Measurements from ENCODE around the gene INTS7. TPM values are rescaled to one million over a fixed set of nuclear protein-coding genes. Genes with fewer than 3 reads are reported as not detected.

INTS7 gene
- total and polyA plus RNA-seq, 9 of the 15 experiments (the other 6 are each of a cell fraction or from before 2014, with no cell fraction given): 27.3 to 68.4 (median 40.4) TPM

DNA sequence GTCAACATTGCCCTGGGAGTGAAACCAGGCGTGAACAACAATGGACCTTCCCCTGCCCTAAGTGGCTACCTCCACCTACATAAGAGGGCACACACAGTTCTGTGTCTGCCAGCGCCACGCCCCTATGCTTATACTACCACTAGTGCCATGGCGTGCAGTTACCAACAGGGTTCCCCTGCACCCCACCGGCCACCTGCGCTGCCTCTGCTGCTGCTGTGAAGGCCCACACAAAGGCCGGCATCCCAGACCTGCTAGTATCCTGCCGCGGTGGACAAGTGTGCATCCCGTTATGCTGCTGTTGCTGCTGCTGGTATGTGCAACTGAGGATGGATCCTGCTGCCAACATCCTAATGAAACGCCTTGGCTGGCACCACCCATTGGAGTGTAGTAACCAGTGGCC, 75.7 kb downstream of the INTS7 start:
- no peaks in the 10 kb centered on the region for H4K20me1 ChIP-seq (replicated peaks; ENCODE audit: control insufficient read depth, insufficient read depth, low read length)
- peaks cover 0 to 4% of the 10 kb centered on the region in 2 experiments; a peak in 1 of 5 replicates for H3K4me1 ChIP-seq (replicated peaks in 1 of 2; ENCODE audit: control insufficient read depth in 2 of 2, insufficient read depth in 2 of 2, low read length in 2 of 2)
- H3K9ac ChIP-seq (ENCODE audit: insufficient read depth in 1 of 2, low read depth in 2 of 2, low read length in 2 of 2): no peak overlapping the region
- no peak for ATAC-seq
- in situ Hi-C loops (cut with MboI): no loop called here
- H3K27me3 ChIP-seq (ENCODE audit: control insufficient read depth in 2 of 2, insufficient read depth in 2 of 2, low read length in 2 of 2): no peaks in the 10 kb centered on the region
- no peak for DNase-seq (ENCODE audit: extremely low read depth in 1 of 4, low spot score in 3 of 4)
- WGBS (ENCODE audit: insufficient coverage, low coverage, missing lambda C conversion rate): 97% methylated on average over 9 of the region's 11 CpGs
- no peaks in the 10 kb centered on the region for H3K9me1 ChIP-seq (ENCODE audit: control insufficient read depth, insufficient read depth, low read length)
- ChIA-PET POLR2A (no interaction called here), CTCF (ENCODE audit: low intra/inter-chr PET ratio) (no interaction called here)
- H3K4me2 ChIP-seq (ENCODE audit: insufficient read depth, low read length): no peak overlapping the region
- H3K36me3 ChIP-seq (ENCODE audit: control insufficient read depth, insufficient read depth, low read length): peaks cover 45% of the 10 kb centered on the region
- BruUV-seq (replicated peaks): no TSS peak
- no peak overlapping the region for H2AFZ ChIP-seq (ENCODE audit: low read depth, low read length)
- intact Hi-C loops (cut with micrococcal nuclease): no loop called here
- no peak overlapping the region for H3K4me3 ChIP-seq
- FAIRE-seq: no peak
- H3K27ac ChIP-seq (ENCODE audit: extremely low read depth, low read depth, low read length): no peak overlapping the region
- TF ChIP-seq SLC30A9 (CRISPR knock-in tag; IDR thresholded peaks at IDR 0.05) (no peak), RFX5 (IDR thresholded peaks at IDR 0.05; ENCODE audit: low read depth, low read length) (no peak), YY1 (IDR thresholded peaks at IDR 0.05; ENCODE audit: borderline replicate concordance in 1 of 3, control insufficient read depth in 1 of 3, extremely low read depth in 1 of 3, insufficient read depth in 3 of 3, insufficient read length in 1 of 3, insufficient replicate concordance in 2 of 3, low read depth in 1 of 3, low read length in 2 of 3) (no peak), KHSRP (IDR thresholded peaks at IDR 0.05) (no peak), HDAC2 (IDR thresholded peaks at IDR 0.05) (no peak), COPS2 (conservative IDR thresholded peaks at IDR 0.05) (no peak), POLR2H (tag; IDR thresholded peaks at IDR 0.05; ENCODE audit: low read depth) (no peak), KDM4B (IDR thresholded peaks at IDR 0.05; ENCODE audit: borderline replicate concordance in 2 of 2, low read depth in 1 of 2) (no peak), TEAD2 (tag; IDR thresholded peaks at IDR 0.05) (no peak), ZNF124 (CRISPR knock-in tag; IDR thresholded peaks at IDR 0.05) (no peak), DACH1 (IDR thresholded peaks at IDR 0.05; ENCODE audit: partially characterized antibody) (no peak), SMARCC2 (IDR thresholded peaks at IDR 0.05; ENCODE audit: low read depth) (no peak), ZNF785 (CRISPR knock-in tag; IDR thresholded peaks at IDR 0.05) (no peak), JUNB (CRISPR knock-in tag; conservative IDR thresholded peaks at IDR 0.05) (no peak), E2F3 (CRISPR knock-in tag; IDR thresholded peaks at IDR 0.05) (no peak), HEY1 (CRISPR knock-in tag; IDR thresholded peaks at IDR 0.05; ENCODE audit: borderline replicate concordance) (no peak), SRSF9 (IDR thresholded peaks at IDR 0.05; ENCODE audit: borderline replicate concordance, low read depth, low read length) (no peak)
- TF ChIP-seq, protein P1, sequence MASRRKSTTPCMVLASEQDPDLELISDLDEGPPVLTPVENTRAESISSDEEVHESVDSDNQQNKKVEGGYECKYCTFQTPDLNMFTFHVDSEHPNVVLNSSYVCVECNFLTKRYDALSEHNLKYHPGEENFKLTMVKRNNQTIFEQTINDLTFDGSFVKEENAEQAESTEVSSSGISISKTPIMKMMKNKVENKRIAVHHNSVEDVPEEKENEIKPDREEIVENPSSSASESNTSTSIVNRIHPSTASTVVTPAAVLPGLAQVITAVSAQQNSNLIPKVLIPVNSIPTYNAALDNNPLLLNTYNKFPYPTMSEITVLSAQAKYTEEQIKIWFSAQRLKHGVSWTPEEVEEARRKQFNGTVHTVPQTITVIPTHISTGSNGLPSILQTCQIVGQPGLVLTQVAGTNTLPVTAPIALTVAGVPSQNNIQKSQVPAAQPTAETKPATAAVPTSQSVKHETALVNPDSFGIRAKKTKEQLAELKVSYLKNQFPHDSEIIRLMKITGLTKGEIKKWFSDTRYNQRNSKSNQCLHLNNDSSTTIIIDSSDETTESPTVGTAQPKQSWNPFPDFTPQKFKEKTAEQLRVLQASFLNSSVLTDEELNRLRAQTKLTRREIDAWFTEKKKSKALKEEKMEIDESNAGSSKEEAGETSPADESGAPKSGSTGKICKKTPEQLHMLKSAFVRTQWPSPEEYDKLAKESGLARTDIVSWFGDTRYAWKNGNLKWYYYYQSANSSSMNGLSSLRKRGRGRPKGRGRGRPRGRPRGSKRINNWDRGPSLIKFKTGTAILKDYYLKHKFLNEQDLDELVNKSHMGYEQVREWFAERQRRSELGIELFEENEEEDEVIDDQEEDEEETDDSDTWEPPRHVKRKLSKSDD (conservative IDR thresholded peaks at IDR 0.05; ENCODE audit: low read length): no peak
- H3K79me2 ChIP-seq (ENCODE audit: control insufficient read depth, insufficient read depth, low read length): no peaks in the 10 kb centered on the region; the same call in 2 of the 3 replicates
- no peaks in the 10 kb centered on the region for H3K9me3 ChIP-seq (replicated peaks; ENCODE audit: control insufficient read depth, insufficient read depth, low read depth, low read length)

Measured in K562 (cell line).